Ascending aorta (tissue), 2 donors: ENCODE data around the gene CYP1B1. TPM values are rescaled to one million over a fixed set of nuclear protein-coding genes. Genes with fewer than 3 reads are reported as not detected.
"Not testable (repeated sequence)": the region's sequence is repeated elsewhere in the genome, so short reads cannot be mapped to it uniquely, and the experiment has no call there.

Experiments used
- DNase-seq, 2 donors: peaks; one replicate each; pipeline ENCODE4 v3.0.0-alpha.2; 2019; ENCODE audit warnings: low spot score in 2 of 2
- H3K27ac ChIP-seq, 2 donors: fragments of 200-600 bp; sonication (generic); one replicate each; pipeline ENCODE4 v1.5.1; 2016 to 2017; ENCODE audit warnings: mild to moderate bottlenecking in 1 of 2
- H3K27me3 ChIP-seq: fragments of 200-600 bp; sonication (generic); one replicate; pipeline ENCODE4 v1.5.1; 2017
- H3K36me3 ChIP-seq, 2 donors: fragments of 200-600 bp; sonication (generic); one replicate each; pipeline ENCODE4 v1.5.1; 2016
- H3K4me1 ChIP-seq, 2 donors: fragments of 200-600 bp; sonication (generic); one replicate each; pipeline ENCODE4 v1.5.1; 2016 to 2017; ENCODE audit warnings: mild to moderate bottlenecking in 1 of 2
- H3K4me3 ChIP-seq, 2 donors: fragments of 200-600 bp; sonication (generic); one replicate each; pipeline ENCODE4 v1.5.1; 2016 to 2017; ENCODE audit warnings: mild to moderate bottlenecking in 1 of 2
- H3K9me3 ChIP-seq, 2 donors: fragments of 200-600 bp; sonication (generic); one replicate each; pipeline ENCODE4 v1.5.1; 2016
- intact Hi-C: fragments of 100-400 bp; cut with DNase I; formaldehyde crosslinking; loops from one replicate; pipeline ENCODE4 v1.15.1; 2023
- total RNA-seq: library from RNA; depleted of rRNA; stranded (reverse); fragments of >200 nt; gene quantifications from one replicate; pipeline ENCODE4 v1.1.0, GENCODE V29; 2016
- TF ChIP-seq, protein P1 (sequence below), 3 experiments: fragments of 200-600 bp in 2 of 3; fragments of 450-650 bp in 1 of 3; sonication (generic) in 2 of 3; IDR thresholded peaks; one replicate each; pipeline ENCODE4 v1.5.1; 2016 to 2019; ENCODE audit warnings: antibody characterized with exemption in 3 of 3, mild to moderate bottlenecking in 1 of 3, moderate library complexity in 1 of 3

The CYP1B1 gene
- total RNA-seq, 1 donor from 2014 or later, result 148 TPM

DNA sequence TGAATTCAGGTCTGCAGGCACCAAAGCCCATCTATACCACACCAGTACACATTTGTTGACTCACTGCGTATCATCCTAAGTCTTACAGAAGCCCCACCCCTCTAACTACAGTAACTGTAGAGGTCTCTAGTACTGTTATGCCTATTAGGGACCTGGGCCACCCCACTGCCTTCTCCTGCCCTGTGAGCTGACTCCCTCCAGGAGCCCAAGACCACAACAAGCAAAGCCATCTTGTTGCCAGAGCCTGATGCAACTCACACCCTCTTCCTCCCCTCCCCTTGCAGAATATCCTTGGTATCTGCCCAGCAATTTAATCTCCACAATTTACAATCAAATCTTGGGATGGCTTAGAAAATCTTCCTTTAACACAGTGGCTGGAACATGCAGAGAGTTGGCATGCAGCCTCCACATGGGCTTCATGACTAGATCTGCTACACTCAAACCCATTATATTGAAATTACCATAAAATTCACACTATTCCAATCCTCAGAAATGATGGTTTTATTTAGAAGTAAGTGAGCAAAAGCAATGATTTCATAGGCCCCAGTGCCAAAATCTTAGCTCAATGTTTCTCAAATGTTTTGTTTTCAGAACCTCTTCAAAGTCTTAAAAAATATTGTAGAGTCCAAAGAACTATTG lies 17.7 kb upstream of the CYP1B1 start:
- peaks cover 0 to 4% of the 10 kb centered on the region in 2 donors for H3K4me1 ChIP-seq
- peak overlapping the region in 1 of 2 donors; percentile 27 for H3K27ac ChIP-seq

DNA sequence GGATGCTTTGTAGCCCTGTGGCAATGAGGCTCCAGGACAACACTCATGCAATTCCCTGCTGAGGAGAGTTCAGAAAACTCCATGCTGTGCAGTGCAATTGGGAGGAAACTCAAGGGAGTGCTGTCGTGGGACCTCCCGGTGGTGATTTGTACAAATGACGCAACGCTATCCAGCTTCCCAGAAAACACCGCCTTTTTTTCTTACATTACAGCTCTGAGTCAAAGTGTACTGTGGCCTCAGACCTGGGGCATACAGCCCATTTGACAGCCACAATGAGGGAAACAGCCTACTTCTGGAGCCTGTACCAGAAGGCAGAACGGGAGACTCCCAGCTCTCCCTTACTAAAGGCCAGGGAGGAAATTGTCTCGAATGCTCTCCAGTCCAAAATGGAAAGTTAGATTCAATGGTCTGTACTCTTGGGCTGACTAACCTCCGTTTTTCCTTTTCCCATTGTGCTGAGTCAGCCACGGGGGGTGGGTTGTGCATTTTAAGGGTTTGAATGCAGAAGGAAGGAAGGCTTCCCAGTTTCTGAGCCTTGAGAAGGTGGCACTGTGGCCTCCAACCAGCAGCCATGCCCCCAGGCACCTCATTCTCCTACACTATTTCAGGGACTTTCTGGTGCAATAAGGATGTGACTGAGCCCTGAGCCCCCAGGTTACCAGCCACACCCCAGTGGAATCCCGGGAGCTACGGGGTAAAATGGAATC lies 16.4 kb upstream of the CYP1B1 start:
- Histone ChIP-seq H3K27ac (peak overlapping the region; percentile 22 to 44), H3K9me3 (no peaks in the 10 kb centered on the region), H3K36me3 (no peaks in the 10 kb centered on the region), H3K27me3 (no peaks in the 10 kb centered on the region), H3K4me1 (peaks cover 0 to 4% of the 10 kb centered on the region in 2 donors), H3K4me3 (no peak overlapping the region)
- intact Hi-C loops, result no loop called here
- peak in 1 of 2 donors; percentile 84 for DNase-seq
- TF ChIP-seq, protein P1, sequence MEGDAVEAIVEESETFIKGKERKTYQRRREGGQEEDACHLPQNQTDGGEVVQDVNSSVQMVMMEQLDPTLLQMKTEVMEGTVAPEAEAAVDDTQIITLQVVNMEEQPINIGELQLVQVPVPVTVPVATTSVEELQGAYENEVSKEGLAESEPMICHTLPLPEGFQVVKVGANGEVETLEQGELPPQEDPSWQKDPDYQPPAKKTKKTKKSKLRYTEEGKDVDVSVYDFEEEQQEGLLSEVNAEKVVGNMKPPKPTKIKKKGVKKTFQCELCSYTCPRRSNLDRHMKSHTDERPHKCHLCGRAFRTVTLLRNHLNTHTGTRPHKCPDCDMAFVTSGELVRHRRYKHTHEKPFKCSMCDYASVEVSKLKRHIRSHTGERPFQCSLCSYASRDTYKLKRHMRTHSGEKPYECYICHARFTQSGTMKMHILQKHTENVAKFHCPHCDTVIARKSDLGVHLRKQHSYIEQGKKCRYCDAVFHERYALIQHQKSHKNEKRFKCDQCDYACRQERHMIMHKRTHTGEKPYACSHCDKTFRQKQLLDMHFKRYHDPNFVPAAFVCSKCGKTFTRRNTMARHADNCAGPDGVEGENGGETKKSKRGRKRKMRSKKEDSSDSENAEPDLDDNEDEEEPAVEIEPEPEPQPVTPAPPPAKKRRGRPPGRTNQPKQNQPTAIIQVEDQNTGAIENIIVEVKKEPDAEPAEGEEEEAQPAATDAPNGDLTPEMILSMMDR (IDR thresholded peaks at IDR 0.05), result no peak

More for the DNA sequence above, 17.7 kb upstream of the CYP1B1 start:
- Histone ChIP-seq H3K27me3 (no peaks in the 10 kb centered on the region), H3K36me3 (no peaks in the 10 kb centered on the region), H3K9me3 (no peaks in the 10 kb centered on the region), H3K4me3 (no peak overlapping the region)
- no peak for DNase-seq
- TF ChIP-seq, protein P1 (IDR thresholded peaks at IDR 0.05), result no peak
- intact Hi-C loops, result no loop called here

DNA sequence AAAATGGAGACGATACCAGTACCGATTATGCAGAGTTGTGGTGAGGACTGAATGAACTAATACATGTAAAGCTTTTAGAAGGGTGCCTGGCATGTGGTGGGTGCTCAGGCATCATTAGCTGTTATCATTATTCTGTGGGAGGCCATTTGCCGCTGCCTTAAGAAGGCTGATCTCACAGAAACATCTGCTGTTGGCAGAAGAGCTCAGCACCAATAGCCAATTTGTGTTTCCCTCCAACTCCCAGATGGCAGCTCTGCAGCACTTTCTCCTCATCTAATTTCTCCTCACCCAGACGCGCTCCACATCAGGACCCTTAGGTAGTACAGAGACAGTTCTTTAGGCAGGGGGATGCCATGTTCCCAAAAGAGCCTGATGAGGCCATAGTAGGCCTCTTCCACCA lies 15.8 kb upstream of the CYP1B1 start:
- H3K4me1 ChIP-seq, result peaks cover 0 to 4% of the 10 kb centered on the region in 2 donors
- H3K4me3 ChIP-seq, result no peak overlapping the region
- H3K36me3 ChIP-seq, result no peaks in the 10 kb centered on the region
- intact Hi-C loops, result no loop called here
- DNase-seq, result no peak
- peak overlapping the region in 1 of 2 donors; percentile 24 for H3K27ac ChIP-seq
- TF ChIP-seq, protein P1 (IDR thresholded peaks at IDR 0.05), result no peak
- no peaks in the 10 kb centered on the region for H3K27me3 ChIP-seq
- H3K9me3 ChIP-seq, result no peaks in the 10 kb centered on the region

DNA sequence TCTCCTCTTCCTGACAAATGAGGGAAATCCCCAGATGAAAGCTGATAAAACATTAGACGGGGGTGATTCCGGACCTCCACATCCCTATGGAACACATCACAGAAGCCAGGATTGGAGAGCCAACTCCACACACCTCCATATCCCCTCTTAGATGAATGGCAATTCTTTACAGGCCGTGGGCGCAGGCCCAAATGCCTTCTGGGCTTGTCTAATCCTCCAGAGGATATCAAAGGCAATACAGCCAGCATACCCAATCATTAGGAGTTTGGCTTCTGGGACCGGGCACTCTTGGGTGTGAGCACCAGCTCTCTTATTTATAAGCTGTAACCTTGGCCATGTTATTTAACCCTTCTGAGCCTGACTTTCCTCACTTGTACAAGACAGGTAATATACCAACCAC lies 15.0 kb upstream of the CYP1B1 start:
- Histone ChIP-seq H3K4me3 (no peak overlapping the region), H3K36me3 (no peaks in the 10 kb centered on the region), H3K27me3 (no peaks in the 10 kb centered on the region), H3K27ac (peak overlapping the region in 1 of 2 donors; percentile 24), H3K4me1 (peaks cover 0 to 4% of the 10 kb centered on the region in 2 donors), H3K9me3 (no peaks in the 10 kb centered on the region)
- DNase-seq, result no peak
- TF ChIP-seq, protein P1 (IDR thresholded peaks at IDR 0.05), result no peak
- intact Hi-C loops, result no loop called here

DNA sequence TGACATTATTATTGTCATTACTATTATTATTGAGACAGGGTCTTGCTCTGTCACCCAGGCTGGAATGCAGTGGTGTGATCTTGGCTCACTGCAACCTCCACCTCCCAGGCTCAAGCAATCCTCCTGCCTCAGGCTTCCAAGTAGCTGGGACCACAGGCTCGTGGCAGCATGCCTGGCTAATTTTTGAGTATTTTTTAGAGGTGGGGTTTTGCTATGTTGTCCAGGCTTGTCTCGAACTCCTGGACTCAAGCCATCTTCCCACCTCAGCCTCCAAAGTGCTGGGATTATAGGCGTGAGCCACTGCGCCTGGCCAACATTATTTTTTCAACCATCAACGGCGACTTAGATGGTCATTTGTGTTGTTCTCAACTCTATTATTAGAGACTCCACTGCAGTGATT lies 14.3 kb upstream of the CYP1B1 start:
- H3K4me3 ChIP-seq, DNase-seq, H3K4me1 ChIP-seq, intact Hi-C loops, H3K27ac ChIP-seq, H3K9me3 ChIP-seq, H3K36me3 ChIP-seq, H3K27me3 ChIP-seq: not testable (repeated sequence)

DNA sequence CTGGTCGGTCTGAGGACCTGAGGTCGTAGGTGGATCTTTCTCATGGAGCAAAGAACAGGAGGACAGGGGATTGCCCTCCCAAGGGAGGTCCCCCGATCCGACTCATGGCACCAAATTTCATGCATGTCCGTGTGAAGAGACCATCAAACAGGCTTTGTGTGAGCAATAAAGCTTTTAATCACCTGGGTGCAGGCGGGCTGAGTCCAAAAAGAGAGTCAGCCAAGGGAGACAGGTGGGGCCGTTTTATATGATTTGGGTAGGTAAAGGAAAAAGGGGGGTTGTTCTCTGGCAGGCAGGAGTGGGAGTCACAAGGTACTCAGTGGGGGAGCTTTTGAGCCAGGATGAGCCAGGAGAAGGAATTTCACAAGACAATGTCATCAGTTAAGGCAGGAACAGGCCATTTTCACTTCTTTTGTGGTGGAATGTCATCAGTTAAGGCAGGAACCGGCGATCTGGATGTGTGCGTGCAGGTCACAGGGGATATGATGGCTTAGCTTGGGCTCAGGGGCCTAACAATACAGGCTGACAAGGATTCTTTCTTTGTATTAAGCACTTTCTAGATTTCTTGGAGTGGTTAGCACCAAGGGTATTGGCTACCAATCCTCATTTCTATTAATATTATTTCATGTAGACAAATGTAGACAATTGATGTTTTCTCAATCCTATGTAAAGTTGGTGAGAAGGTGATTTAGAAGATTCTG lies 10.2 kb upstream of the CYP1B1 start:
- intact Hi-C loops, H3K4me3 ChIP-seq, H3K27ac ChIP-seq: not testable (repeated sequence)

DNA sequence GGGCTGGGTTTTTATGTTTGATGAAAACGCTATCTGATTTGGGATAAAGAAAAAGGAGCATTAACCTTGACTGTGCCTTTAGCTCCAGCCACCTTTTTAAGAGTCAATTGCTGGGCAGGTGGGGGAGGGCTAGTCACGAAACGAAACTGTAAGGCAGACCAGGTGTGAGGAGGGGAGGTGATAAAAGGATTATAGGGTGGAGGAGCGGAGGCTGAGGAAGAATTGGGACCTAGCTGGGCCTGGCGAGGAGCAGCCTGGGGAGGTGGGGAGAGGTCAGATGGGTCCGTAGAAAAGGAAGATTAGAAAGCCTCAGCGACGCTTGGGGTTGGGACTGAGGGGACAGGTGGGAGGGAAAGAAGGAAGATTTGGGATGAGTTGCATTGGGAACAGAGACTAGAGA lies 8.6 kb upstream of the CYP1B1 start:
- H3K4me3 ChIP-seq, H3K9me3 ChIP-seq, H3K36me3 ChIP-seq, H3K27me3 ChIP-seq, DNase-seq, intact Hi-C loops, H3K27ac ChIP-seq, H3K4me1 ChIP-seq: not testable (repeated sequence)

More for the DNA sequence above, 10.2 kb upstream of the CYP1B1 start:
- not testable (repeated sequence) for H3K36me3 ChIP-seq, H3K27me3 ChIP-seq, H3K4me1 ChIP-seq, H3K9me3 ChIP-seq, DNase-seq

DNA sequence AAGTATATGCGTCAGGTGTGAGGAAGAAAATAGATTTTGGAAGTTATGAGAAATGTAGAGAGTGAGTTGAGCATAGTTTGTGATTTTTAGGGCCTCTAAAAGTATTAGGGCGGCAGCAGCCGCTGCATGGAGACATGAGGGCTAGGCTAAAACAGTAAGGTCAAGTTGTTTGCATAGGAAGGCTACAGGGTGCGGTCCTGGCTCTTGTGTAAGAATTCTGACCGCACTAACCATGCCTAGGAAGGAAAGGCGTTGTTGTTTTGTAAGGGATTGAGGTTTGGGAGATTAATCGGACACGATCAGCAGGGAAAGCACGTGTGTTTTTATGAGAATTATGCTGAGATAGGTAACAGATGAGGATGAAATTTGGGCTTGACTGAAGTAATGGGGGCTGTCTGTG lies 6.8 kb upstream of the CYP1B1 start:
- DNase-seq, H3K27ac ChIP-seq, H3K27me3 ChIP-seq, H3K4me1 ChIP-seq, H3K9me3 ChIP-seq, intact Hi-C loops, H3K36me3 ChIP-seq, H3K4me3 ChIP-seq: not testable (repeated sequence)
